SK-N-SH (cell line): Measurements from ENCODE around the gene NEU2. TPM values are rescaled to one million over a fixed set of nuclear protein-coding genes. Genes with fewer than 3 reads are reported as not detected.

Experiments used
- CTCF ChIA-PET: fragments of 300-600, 350-600 bp; formaldehyde crosslinking; extraction: SDS; loops from one replicate; lab custom pipeline; 2021; lab: Yijun Ruan, JAX
- POLR2A ChIA-PET: fragments of 350-600 bp; sonication (Branson Sonifier 250); formaldehyde crosslinking; extraction: SDS; loops from one replicate; lab custom pipeline; 2020; ENCODE audit warnings: antibody characterized with exemption, inconsistent platforms; lab: Yijun Ruan, JAX
- DNase-seq: peaks from one replicate; pipeline ENCODE4 v3.0.0; 2012
- H2AFZ ChIP-seq: fragments of 200-600 bp; sonication (generic); 2 replicates; pipeline ENCODE4 v1.8.1; 2016; ENCODE audit warnings: antibody characterized with exemption, mild to moderate bottlenecking, low read depth
- H3F3A ChIP-seq: fragments of 200-600 bp; sonication (generic); replicated peaks from 2 replicates; pipeline ENCODE3; 2016; ENCODE audit warnings: antibody characterized with exemption, mild to moderate bottlenecking; ENCODE audit not compliant: insufficient read depth
- H3K27ac ChIP-seq, 2 experiments: fragments of 200-500 bp in 1 of 2; fragments of 200-600 bp in 1 of 2; sonication (Bioruptor generic) in 1 of 2; sonication (generic), shearing (Covaris generic) in 1 of 2; 2 replicates each; pipeline versions ENCODE4 v1.5.1 to v1.6.1; 2014 to 2016; ENCODE audit warnings: low read depth in 2 of 2, inconsistent platforms in 1 of 2, low read length in 1 of 2, mild to moderate bottlenecking in 1 of 2, mixed read lengths in 1 of 2
- H3K27me3 ChIP-seq: fragments of 200-600 bp; sonication (generic), shearing (Covaris generic); 2 replicates; pipeline ENCODE4 v1.6.1; 2016; ENCODE audit warnings: mixed run types; ENCODE audit not compliant: insufficient read depth
- H3K36me3 ChIP-seq, 2 experiments: fragments of 200-500 bp in 1 of 2; fragments of 200-600 bp in 1 of 2; sonication (Bioruptor generic) in 1 of 2; sonication (generic) in 1 of 2; replicated peaks in 1 of 2; 2 replicates each; pipeline versions ENCODE3 to v1.5.1; 2014 to 2016; ENCODE audit warnings: low read length in 1 of 2, mild to moderate bottlenecking in 1 of 2; ENCODE audit not compliant: insufficient read depth in 2 of 2, control insufficient read depth in 1 of 2
- H3K4me1 ChIP-seq, 2 experiments: fragments of 200-500 bp in 1 of 2; fragments of 200-600 bp in 1 of 2; sonication (Bioruptor generic) in 1 of 2; sonication (generic), shearing (Covaris generic) in 1 of 2; 2 replicates each; pipeline versions ENCODE4 v1.5.1 to v1.6.1; 2014 to 2016; ENCODE audit warnings: low read depth in 1 of 2, low read length in 1 of 2, mixed run types in 1 of 2; ENCODE audit not compliant: insufficient read depth in 2 of 2, control insufficient read depth in 1 of 2
- H3K4me2 ChIP-seq: fragments of 200-600 bp; sonication (generic), shearing (Covaris generic); 2 replicates; pipeline ENCODE4 v1.6.1; 2017; ENCODE audit warnings: mixed run types
- H3K4me3 ChIP-seq, 2 experiments: fragments of 200-500 bp in 1 of 2; fragments of 200-600 bp in 1 of 2; sonication (Bioruptor generic) in 1 of 2; sonication (generic), shearing (Covaris generic) in 1 of 2; 2 replicates each; pipeline versions ENCODE4 v1.5.1 to v1.8.1; 2014 to 2016; ENCODE audit warnings: low read depth in 2 of 2, inconsistent platforms in 1 of 2, low read length in 1 of 2, mild to moderate bottlenecking in 1 of 2, mixed read lengths in 1 of 2, moderate library complexity in 1 of 2
- H3K79me2 ChIP-seq: fragments of 200-600 bp; sonication (generic); 2 replicates; pipeline ENCODE4 v1.8.1; 2017; ENCODE audit warnings: mild to moderate bottlenecking; ENCODE audit not compliant: insufficient read depth
- H3K9ac ChIP-seq: fragments of 200-600 bp; sonication (generic); 2 replicates; pipeline ENCODE4 v1.6.1; 2017; ENCODE audit warnings: mixed run types
- H3K9me2 ChIP-seq: fragments of 200-600 bp; sonication (generic); 2 replicates; pipeline ENCODE4 v1.6.1; 2017; ENCODE audit warnings: mixed run types
- H3K9me3 ChIP-seq: fragments of 200-600 bp; sonication (generic); 2 replicates; pipeline ENCODE4 v1.6.1; 2017; ENCODE audit warnings: mixed run types, mild to moderate bottlenecking, moderate library complexity
- H4K20me1 ChIP-seq: fragments of 200-600 bp; sonication (generic); 2 replicates; pipeline ENCODE4 v1.6.1; 2017; ENCODE audit warnings: mild to moderate bottlenecking, mixed run types; ENCODE audit not compliant: insufficient read depth
- CHD2 ChIP-seq: fragments of 150-350 bp; IDR thresholded peaks from 2 replicates; pipeline ENCODE4 v1.6.1; 2018; ENCODE audit warnings: low read length; ENCODE audit not compliant: partially characterized antibody
- CTCF ChIP-seq: fragments of 200-600 bp; sonication (generic); IDR thresholded peaks from 2 replicates; pipeline ENCODE4 v1.6.1; 2017; ENCODE audit warnings: antibody characterized with exemption, mild to moderate bottlenecking, moderate library complexity
- EP300 ChIP-seq, 2 experiments: IDR thresholded peaks; 2 replicates each; pipeline versions ENCODE4 v1.4.0 to v1.6.1; 2012; ENCODE audit warnings: borderline replicate concordance in 1 of 2, low read depth in 1 of 2, low read length in 1 of 2
- EZH2phosphoT487 ChIP-seq: fragments of 200-600 bp; sonication (generic); IDR thresholded peaks from 2 replicates; pipeline ENCODE4 v1.6.1; 2017; ENCODE audit warnings: low read depth, mixed run types, mild to moderate bottlenecking, antibody characterized with exemption, moderate library complexity, borderline replicate concordance
- JUND ChIP-seq: IDR thresholded peaks from 2 replicates; pipeline ENCODE4 v1.4.0; 2012
- MAX ChIP-seq: IDR thresholded peaks from 2 replicates; pipeline ENCODE4 v1.4.0; 2012; ENCODE audit warnings: low read depth
- MEF2A ChIP-seq: IDR thresholded peaks from 2 replicates; pipeline ENCODE4 v1.4.0; 2012; ENCODE audit warnings: low read depth, borderline replicate concordance
- MXI1 ChIP-seq: IDR thresholded peaks from 2 replicates; pipeline ENCODE4 v1.6.1; 2012; ENCODE audit warnings: mild to moderate bottlenecking, low read depth, low read length, improper control_type of control experiment
- NFIC ChIP-seq: IDR thresholded peaks from 2 replicates; pipeline ENCODE4 v1.4.0; 2012; ENCODE audit warnings: borderline replicate concordance
- PBX3 ChIP-seq: IDR thresholded peaks from 2 replicates; pipeline ENCODE4; 2012
- RCOR1 ChIP-seq: fragments of 150-350 bp; IDR thresholded peaks from 2 replicates; pipeline ENCODE4 v1.6.1; 2017; ENCODE audit warnings: antibody characterized with exemption, low read length
- RXRA ChIP-seq: IDR thresholded peaks from 2 replicates; pipeline ENCODE4 v1.4.0; 2012; ENCODE audit warnings: low read depth, mild to moderate bottlenecking, borderline replicate concordance
- SIN3A ChIP-seq: IDR thresholded peaks from 2 replicates; pipeline ENCODE4 v1.6.1; 2012; ENCODE audit warnings: low read depth, mild to moderate bottlenecking, low read length, moderate library complexity, borderline replicate concordance
- SMC3 ChIP-seq: IDR thresholded peaks from 2 replicates; pipeline ENCODE4 v1.6.1; 2012; ENCODE audit warnings: low read depth, low read length, improper control_type of control experiment
- TAF1 ChIP-seq: IDR thresholded peaks from 2 replicates; pipeline ENCODE4 v1.6.1; 2012; ENCODE audit warnings: low read depth, mild to moderate bottlenecking, low read length, moderate library complexity, borderline replicate concordance
- TCF12 ChIP-seq: IDR thresholded peaks from 2 replicates; pipeline ENCODE4 v1.4.0; 2012
- USF1 ChIP-seq: IDR thresholded peaks from 2 replicates; pipeline ENCODE4 v1.4.0; 2012; ENCODE audit warnings: low read depth, borderline replicate concordance
- YY1 ChIP-seq: IDR thresholded peaks from 2 replicates; pipeline ENCODE4 v1.4.0; 2012; ENCODE audit warnings: low read depth, mild to moderate bottlenecking
- ZBTB33 ChIP-seq: IDR thresholded peaks from 2 replicates; pipeline ENCODE4 v1.4.0; 2012; ENCODE audit warnings: low read depth, borderline replicate concordance
- WGBS: methylation state at CpG from one replicate; pipeline ENCODE4 v1.1.6; 2017; ENCODE audit warnings: low lambda C conversion rate; 5-methylcytosine and 5-hydroxymethylcytosine counted together
- polyA plus RNA-seq, 3 experiments: library from polyadenylated mRNA; depleted of rRNA; stranded (reverse); fragments of >200 nt; gene quantifications; 2 replicates each; pipeline ENCODE4 v1.2.3, GENCODE V29; 2012

The NEU2 gene
- polyA plus RNA-seq, 1 of the 3 experiments (the other 2 are of a cell fraction) = not detected

- no peak overlapping the region for H3K4me3 ChIP-seq
- no peak for DNase-seq
- no peak overlapping the region for H3K4me2 ChIP-seq
- no peak overlapping the region for H2AFZ ChIP-seq
- TF ChIP-seq MAX = no peak
- TF ChIP-seq YY1 = no peak
- TF ChIP-seq ZBTB33 = no peak
- TF ChIP-seq USF1 = no peak
- TF ChIP-seq MXI1 = no peak
- no peak for TF ChIP-seq TAF1
- no peak for TF ChIP-seq JUND
- no peak for TF ChIP-seq CTCF
- no peak for TF ChIP-seq CHD2
- POLR2A ChIA-PET = no interaction called here
- no peaks in the 10 kb centered on the region for H4K20me1 ChIP-seq
- no peaks in the 10 kb centered on the region; the same call in 1 of the 2 replicates for H3K27me3 ChIP-seq
- no peaks in the 10 kb centered on the region for H3K36me3 ChIP-seq
- no peaks in the 10 kb centered on the region for H3K9me2 ChIP-seq
- no peaks in the 10 kb centered on the region for H3K9me3 ChIP-seq
- H3K9ac ChIP-seq = no peak overlapping the region
- H3K4me1 ChIP-seq = peaks cover 0 to 2% of the 10 kb centered on the region in 2 experiments; a peak in 1 of 4 replicates
- 46% methylated on average over 4 of the region's 4 CpGs for WGBS
- no peak overlapping the region for H3K27ac ChIP-seq
- no peaks in the 10 kb centered on the region for H3K79me2 ChIP-seq
- CTCF ChIA-PET = interaction anchor here (0.9 to 1.4 kb wide), 2 partner anchors 12 to 401 kb away, joined by 3 to 4 read pairs; no protein-coding TSS in a partner anchor
- H3F3A ChIP-seq = no peaks in the 10 kb centered on the region
Measured at GRCh38 chr2:233049194-233049761, 16.8 kb downstream of the NEU2 start.

DNA sequence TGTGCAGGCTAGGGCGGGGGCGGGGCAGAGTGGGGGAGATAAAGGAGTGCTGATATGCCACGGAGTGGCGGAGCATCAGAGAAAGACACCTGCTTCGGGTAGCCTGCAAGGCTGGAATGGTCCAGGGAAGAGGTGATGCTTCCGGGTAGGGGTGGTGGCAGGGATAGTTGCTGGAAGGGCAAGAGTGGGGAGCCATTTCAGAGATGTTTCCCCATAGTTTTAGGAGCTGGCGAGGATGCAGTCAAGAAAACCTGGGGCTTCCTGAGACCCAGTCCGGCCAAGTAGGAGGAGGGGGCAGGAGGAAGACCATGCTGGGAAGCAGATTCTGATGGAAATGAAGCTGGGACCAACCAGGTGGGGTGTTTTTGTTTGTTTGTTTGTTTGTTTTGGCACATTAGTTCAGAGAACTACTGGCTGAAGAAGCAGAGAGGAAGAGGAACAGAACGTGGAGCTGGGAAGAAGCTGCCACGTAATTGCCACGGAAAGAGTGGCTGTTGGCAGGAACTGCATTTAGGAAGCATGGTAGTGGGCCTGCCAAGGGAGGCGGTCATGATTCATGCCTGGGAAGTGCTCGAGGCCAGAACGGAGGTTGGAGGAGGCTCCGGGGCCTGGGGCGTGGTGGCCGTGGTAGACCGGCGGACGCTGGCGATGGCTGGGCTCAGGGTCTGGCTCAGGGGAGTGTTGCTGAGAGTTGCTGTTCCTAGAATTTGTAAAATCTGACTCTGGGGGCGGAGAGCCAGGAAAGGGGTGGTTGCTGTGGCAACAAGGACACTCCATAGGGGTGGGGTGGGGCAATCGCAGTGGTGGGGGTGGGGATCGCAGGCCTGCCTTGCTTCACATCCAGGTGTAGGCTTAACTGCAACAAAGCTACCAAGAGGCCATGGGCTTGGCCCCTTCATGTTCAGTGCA lies 19.0 kb downstream of the NEU2 start:
- H3K36me3 ChIP-seq = no peaks in the 10 kb centered on the region
- 77% methylated on average over 24 of the region's 24 CpGs for WGBS
- no peak overlapping the region for H3K9ac ChIP-seq
- no peak overlapping the region for H3K4me2 ChIP-seq
- ChIA-PET POLR2A (no interaction called here), CTCF (no interaction called here)
- H3K27me3 ChIP-seq = no peaks in the 10 kb centered on the region; the same call in 1 of the 2 replicates
- H3K79me2 ChIP-seq = no peaks in the 10 kb centered on the region
- no peaks in the 10 kb centered on the region for H3K9me2 ChIP-seq
- H3K4me1 ChIP-seq = peaks cover 0 to 11% of the 10 kb centered on the region in 2 experiments; a peak in 1 of 4 replicates
- no peak overlapping the region for H3K27ac ChIP-seq
- H3F3A ChIP-seq = no peaks in the 10 kb centered on the region
- H3K4me3 ChIP-seq = no peak overlapping the region
- no peak for DNase-seq
- H3K9me3 ChIP-seq = no peaks in the 10 kb centered on the region
- no peaks in the 10 kb centered on the region for H4K20me1 ChIP-seq
- H2AFZ ChIP-seq = no peak overlapping the region
- TF ChIP-seq YY1 (no peak), JUND (no peak), RCOR1 (no peak), MXI1 (no peak), SMC3 (no peak), EZH2phosphoT487 (no peak), MEF2A (no peak), EP300 (IDR thresholded peaks at IDR 0.05; ENCODE audit: borderline replicate concordance in 1 of 2, low read depth in 1 of 2, low read length in 1 of 2) (no peak), SIN3A (no peak), PBX3 (no peak), RXRA (no peak), TCF12 (no peak), NFIC (no peak)
